Left hindlimb (tissue), 1 donor: ENCODE results near the gene ADAM17.
"Not testable (repeated sequence)": the region's sequence is repeated elsewhere in the genome, so short reads cannot be mapped to it uniquely, and the experiment has no call there.

Experiments
- DNase-seq: peaks from one replicate; pipeline ENCODE4 v3.0.0-alpha.2; 2018

The ADAM17 gene

GRCh38 chr2:9517118-9517782 is 38.4 kb downstream of the ADAM17 start:
- DNase-seq, result no peak

DNA sequence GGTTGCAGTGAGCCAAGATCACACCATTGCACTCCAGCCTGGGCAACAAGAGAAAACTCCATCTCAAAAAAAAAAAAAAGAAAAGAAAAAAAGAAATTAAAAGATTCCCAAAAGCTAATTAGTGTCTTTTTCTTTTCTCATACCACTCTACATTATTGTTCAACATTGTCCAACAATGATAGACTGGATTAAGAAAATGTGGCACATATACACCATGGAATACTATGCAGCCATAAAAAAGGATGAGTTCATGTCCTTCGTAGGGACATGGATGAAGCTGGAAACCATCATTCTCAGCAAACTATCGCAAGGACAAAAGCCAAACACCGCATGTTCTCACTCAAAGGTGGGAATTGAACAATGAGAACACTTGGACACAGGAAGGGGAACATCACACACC is 41.7 kb downstream of the ADAM17 start:
- DNase-seq, result not testable (repeated sequence)

- DNase-seq, result no peak
Measured at GRCh38 chr2:9508931-9509330, 46.7 kb downstream of the ADAM17 start.

- no peak for DNase-seq
Measured at GRCh38 chr2:9498210-9498609, 57.4 kb downstream of the ADAM17 start.

- no peak for DNase-seq
Measured at GRCh38 chr2:9497017-9497416, 58.6 kb downstream of the ADAM17 start.

DNA sequence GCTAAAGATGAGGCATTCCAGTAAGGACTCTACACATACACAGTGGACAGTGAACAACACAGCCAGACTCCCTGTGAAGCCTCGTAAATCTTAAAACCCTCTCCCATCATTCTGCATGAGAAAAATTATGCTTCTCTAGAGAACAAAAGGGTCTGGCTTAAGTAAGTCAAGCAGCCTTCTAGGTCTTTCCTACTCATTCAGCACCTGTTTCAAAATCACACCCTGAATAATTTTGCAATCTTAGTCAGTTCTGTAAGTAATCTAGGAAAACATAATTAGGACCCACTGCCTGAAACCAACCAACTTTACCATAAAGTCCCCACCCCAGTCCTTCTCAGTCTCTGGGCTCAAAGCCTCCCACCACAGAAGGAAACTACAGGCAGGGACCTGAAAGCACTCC is 61.5 kb downstream of the ADAM17 start:
- no peak for DNase-seq

GRCh38 chr2:9493478-9493877 is 62.2 kb downstream of the ADAM17 start:
- no peak for DNase-seq

DNA sequence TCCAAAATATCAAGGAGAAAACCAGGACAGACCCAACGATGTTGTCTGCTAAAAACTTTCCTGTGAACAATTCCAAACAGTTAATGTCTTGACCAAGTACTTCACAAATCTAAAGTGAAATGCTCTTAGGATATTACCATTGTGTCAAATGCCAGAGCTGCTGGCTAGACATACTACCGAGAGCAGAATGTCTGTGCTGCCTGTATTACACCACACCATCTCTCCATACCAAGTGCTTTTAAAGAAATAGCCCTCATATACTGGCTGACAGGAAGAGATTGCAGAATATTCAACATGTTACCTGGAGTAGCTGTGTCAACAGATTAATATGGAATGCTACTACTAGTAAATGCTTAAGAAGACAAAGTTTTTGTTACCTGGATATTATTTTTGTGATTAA is 62.7 kb downstream of the ADAM17 start:
- DNase-seq, result no peak

DNA sequence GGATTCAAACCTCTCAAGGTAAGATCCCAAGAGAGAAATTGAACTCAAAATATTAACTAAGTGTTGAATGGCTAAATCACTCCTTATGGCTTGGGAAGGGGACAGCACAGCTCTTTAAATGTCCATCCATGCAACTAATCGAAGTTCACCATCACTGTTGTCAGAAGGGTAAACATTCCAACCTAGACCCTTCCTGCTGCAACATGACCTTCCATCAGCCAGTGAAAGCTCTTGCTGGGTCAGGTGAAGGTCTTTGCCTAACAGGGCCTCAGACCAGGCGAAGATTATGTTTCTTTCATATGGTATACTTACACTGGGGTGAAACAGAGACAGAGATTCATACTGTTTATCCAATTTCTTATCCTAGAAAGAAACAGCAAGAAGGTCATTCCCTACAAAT is 64.8 kb downstream of the ADAM17 start:
- DNase-seq, result no peak

DNA sequence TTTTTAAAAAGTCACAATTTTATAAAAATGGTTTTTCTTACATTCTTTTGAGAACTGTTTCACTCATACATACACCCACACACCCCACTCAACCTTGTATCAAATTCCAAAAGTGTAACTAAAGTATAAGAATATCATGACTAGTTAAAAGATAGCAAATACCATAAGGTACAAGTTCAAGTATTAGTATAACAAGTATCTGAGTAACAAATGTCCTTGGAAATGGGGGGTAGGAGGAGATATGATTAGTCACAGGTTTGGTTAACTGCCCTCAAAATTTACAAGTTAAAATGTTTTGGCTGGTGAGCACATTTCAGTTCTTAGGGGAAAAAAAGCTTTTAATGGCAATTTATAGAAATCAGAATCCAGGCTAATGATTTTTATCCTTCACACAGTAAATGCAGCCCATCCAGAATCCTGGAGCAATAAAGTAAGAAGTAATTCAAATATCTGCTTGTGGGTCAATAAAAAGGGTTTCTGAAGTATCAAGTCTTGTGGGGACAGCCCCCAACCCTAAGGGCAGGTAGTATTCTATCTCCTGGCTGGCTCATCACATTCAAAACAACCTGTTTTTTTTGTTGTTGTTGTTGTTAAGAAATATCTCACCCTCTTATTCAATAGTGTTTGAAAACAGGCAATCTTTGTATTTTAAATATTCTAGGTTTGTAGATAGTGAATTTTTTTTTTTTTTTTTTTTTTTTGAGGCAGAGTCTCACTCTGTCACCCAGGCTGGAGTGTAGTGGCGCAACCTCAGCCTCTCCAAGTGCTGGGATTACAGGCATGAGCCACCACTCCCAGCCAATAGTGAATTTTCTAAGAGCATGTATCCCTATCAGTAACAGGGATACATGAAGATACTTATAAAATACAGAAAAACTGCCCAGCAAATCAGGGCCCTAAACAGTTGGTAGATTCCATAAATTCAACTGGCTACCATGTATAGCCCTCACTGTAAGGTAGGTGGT is 66.8 kb downstream of the ADAM17 start:
- DNase-seq, result no peak

GRCh38 chr2:9484533-9484932 is 71.1 kb downstream of the ADAM17 start:
- no peak for DNase-seq

GRCh38 chr2:9483107-9483506 is 72.5 kb downstream of the ADAM17 start:
- no peak for DNase-seq

DNA sequence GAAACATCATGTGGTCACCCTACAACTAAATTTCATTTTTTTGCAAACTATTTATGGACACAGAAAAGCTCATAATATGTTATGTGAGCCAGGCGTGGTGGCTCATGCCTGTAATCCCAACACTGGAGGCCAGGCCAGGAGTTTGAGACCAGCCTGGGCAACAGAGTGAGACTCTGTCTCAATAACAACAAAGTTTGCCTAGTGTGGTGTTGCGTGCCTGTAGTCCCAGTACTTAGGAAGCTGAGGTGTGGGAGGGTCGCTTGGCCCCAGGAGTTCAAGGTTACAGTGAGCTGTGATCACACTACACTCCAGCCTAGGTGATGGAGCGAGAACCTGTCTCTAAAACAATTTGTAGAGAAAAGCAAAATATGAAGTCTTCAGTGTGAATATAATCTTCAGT is 75.5 kb downstream of the ADAM17 start:
- no peak for DNase-seq

DNA sequence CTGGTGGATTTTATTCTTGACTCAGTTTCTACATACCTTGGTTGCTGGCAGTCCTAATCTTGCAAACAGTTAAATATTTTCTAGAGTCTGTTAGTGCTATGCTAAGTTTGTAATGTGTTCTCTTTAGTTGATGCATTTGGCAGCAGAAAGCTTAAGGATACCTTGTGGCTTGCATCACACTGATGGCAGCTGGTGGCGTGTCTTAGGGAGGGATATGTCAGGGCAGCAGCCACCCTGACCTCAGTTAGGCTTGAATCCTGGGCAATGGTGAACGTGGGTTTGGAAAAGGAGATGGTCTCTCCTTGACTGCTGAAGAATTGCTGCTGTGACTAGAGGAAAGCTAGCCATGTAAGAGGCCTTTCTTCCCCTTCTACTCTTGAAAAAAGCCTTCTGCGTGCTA is 77.1 kb downstream of the ADAM17 start:
- DNase-seq, result no peak

DNA sequence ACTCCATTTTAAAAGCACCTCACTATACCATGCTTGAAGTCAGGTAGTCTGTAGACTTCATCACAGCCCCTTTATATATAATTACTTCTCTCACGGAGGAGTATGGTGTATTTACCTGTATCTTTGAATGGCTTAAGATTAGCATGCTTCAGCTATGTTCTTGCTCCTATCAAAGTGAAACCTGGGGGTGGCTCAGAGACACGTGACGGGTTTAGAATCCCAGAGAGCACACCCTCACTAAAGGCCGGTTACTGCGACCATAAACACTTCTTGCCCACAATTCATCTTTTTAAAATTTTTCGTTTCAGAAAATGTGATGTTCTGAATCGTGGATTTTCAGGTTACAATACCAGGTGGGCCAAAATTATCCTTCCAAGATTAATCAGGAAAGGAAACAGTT is 77.7 kb downstream of the ADAM17 start:
- no peak for DNase-seq

GRCh38 chr2:9474361-9475057 is 81.1 kb downstream of the ADAM17 start, which contains the start of gene IAH1:
IAH1 (plus strand) TSS chr2:9474551; CDS start chr2:9474567, 16 bp downstream.
- DNase-seq, result peak; percentile 67

- peak; percentile 49 for DNase-seq
Measured at GRCh38 chr2:9473985-9474360, 81.7 kb downstream of the ADAM17 start.

DNA sequence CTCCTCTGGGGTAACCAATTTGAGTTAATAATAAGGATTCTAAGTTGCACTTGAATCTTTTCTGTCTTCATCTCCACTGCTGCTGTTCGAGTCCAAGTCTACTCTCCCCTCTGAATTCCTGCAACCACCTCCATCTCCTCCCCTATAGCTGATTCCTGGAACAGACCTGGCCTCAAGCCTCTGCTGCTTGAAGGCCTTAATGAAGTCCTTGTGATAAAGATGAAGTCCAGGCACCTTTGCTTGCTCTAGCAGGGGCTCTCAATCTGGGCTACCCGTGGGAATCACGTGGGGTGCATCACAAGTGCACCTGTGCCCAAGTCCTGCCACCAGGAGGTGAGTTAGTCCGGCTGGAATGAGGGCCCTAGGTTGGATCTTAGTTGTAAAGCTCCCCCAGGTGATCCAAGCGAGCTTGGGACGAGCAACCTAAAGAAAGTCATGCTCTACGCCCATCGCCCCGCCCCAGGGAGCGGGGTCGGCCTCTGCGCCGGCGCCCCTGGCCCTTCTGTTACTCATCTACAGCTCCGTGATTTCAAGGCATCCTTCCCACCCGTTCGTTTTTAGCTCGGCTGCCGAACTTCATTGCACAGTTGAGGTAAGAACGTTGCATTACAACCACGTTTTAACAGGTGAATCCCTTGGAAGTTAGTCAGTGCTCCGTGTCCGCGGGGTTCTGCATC is 82.2 kb downstream of the ADAM17 start:
- DNase-seq, result no peak

GRCh38 chr2:9472511-9472910 is 83.1 kb downstream of the ADAM17 start:
- no peak for DNase-seq

DNA sequence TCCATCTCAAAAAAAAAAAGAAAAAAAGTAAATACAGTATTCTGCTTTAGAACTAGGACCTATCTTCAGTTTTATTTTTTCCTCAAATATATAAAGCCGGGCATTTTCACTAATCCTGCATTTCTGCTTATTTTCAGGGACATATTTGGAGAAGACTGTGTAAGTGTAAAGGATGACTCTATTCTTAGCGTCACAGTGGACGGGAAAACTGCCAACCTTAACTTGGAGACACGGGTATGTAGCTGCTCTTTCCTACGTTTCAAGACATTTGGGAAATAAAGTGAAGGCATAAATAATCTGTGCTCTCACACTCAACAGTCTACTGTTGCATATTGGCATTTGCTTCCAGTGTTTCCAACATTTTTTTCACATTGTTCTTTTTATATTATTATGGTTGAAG is 84.4 kb downstream of the ADAM17 start:
- no peak for DNase-seq

DNA sequence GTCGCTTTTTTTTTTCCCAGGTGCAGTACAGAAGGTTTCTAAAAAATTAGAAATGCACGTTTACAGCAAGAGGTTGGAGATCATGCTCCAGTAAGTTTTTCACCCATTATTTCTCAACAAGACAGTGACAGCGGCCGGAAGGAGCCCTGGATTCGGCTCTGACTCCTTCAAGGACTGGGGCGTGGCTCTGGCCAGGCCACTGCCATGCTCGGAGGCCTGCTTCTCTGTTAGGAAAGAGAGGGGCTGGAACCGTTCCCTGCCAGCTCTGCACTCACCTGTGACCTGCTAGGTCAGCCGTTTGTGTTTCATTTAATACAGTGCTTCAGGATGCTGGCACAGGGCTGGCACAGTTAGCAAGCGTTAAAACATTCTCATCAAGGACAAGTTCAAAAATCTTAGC is 87.9 kb downstream of the ADAM17 start:
- no peak for DNase-seq

DNA sequence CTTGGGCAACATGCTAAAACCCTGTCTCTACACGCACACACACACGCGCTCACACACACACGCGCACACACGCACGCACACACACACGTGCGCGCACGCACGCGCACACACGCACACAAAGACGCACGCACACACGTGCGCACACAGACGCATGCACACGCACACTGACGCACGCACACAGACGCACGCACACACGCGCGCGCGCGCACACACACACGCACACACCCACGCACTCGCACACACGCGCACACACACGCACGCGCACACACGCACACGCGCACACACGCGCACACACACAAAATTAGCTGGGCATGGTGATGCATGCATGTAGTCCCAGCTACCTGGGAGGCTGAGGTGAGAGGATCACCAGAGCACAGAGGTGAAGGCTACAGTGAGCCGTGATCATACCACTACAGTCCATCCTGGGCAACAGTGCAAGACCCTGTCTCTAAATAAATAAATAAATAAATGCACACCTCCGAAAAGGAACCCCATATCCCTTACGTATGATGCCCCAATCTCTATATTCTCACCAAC is 89.4 kb downstream of the ADAM17 start:
- no peak for DNase-seq

GRCh38 chr2:9465170-9465569 is 90.5 kb downstream of the ADAM17 start:
- DNase-seq, result no peak
